ENCODE results near the gene WASF3.

- no peak for TF ChIP-seq SIN3A (IDR thresholded peaks at IDR 0.05; ENCODE audit: borderline replicate concordance, insufficient read depth, low read length)
- no peak for TF ChIP-seq POLR2AphosphoS5 (IDR thresholded peaks at IDR 0.05; ENCODE audit: low read depth, low read length)
Observed at GRCh38 chr13:26663791-26664190, 106.3 kb downstream of the WASF3 start.
